Brain pericyte (primary cell): ENCODE data around the gene PACSIN1.

Source experiments
- DNase-seq: peaks from one replicate; pipeline ENCODE4 v3.0.0-alpha.2; 2012; ENCODE audit warnings: low read depth, low spot score

The PACSIN1 gene

GRCh38 chr6:34465531-34466241 is at the start of gene PACSIN1:
Gene PACSIN1, plus strand, starts transcription at chr6:34466076. Its CDS starts 60,230 bp downstream, at chr6:34526306.
- no peak for DNase-seq

- DNase-seq = no peak
Measured at GRCh38 chr6:34416877-34417371, 49.0 kb upstream of the PACSIN1 start.

- DNase-seq = no peak
Measured at GRCh38 chr6:34418367-34418766, 47.5 kb upstream of the PACSIN1 start.

GRCh38 chr6:34423254-34423653 is 42.6 kb upstream of the PACSIN1 start:
- no peak for DNase-seq

GRCh38 chr6:34424200-34425131 is 41.4 kb upstream of the PACSIN1 start:
- DNase-seq = no peak

GRCh38 chr6:34425132-34425497 is 40.8 kb upstream of the PACSIN1 start:
- no peak for DNase-seq

GRCh38 chr6:34425498-34426410 is 40.1 kb upstream of the PACSIN1 start, which contains the start of gene RPS10:
Gene RPS10, minus strand, starts transcription at chr6:34426069. Its CDS starts 848 bp downstream, at chr6:34425221.
- DNase-seq = peak; percentile 86

GRCh38 chr6:34435916-34436315 is 30.0 kb upstream of the PACSIN1 start:
- DNase-seq = no peak

GRCh38 chr6:34436803-34437643 is 28.9 kb upstream of the PACSIN1 start:
- DNase-seq = no peak

- DNase-seq = no peak
Measured at GRCh38 chr6:34437644-34437970, 28.3 kb upstream of the PACSIN1 start.

- no peak for DNase-seq
Measured at GRCh38 chr6:34438705-34439104, 27.2 kb upstream of the PACSIN1 start.

GRCh38 chr6:34439442-34439841 is 26.4 kb upstream of the PACSIN1 start:
- no peak for DNase-seq

GRCh38 chr6:34441526-34441925 is 24.4 kb upstream of the PACSIN1 start:
- DNase-seq = no peak

- no peak for DNase-seq
Measured at GRCh38 chr6:34445313-34445860, 20.5 kb upstream of the PACSIN1 start.

GRCh38 chr6:34447386-34447785 is 18.5 kb upstream of the PACSIN1 start:
- no peak for DNase-seq

GRCh38 chr6:34447910-34448309 is 18.0 kb upstream of the PACSIN1 start:
- DNase-seq = no peak

GRCh38 chr6:34451192-34451591 is 14.7 kb upstream of the PACSIN1 start:
- DNase-seq = no peak

- no peak for DNase-seq
Measured at GRCh38 chr6:34455831-34456230, 10.0 kb upstream of the PACSIN1 start.

GRCh38 chr6:34457382-34457741 is 8.5 kb upstream of the PACSIN1 start:
- DNase-seq = no peak
